Ishikawa (cell line): ENCODE results near the gene PDE6B.

ENCODE experiments used
- CEBPB ChIP-seq: IDR thresholded peaks from 2 replicates; pipeline ENCODE4 v1.6.1; 2012
- CREB1 ChIP-seq: IDR thresholded peaks from 2 replicates; pipeline ENCODE4 v1.6.1; 2012; ENCODE audit warnings: low read depth
- EGR1 ChIP-seq: IDR thresholded peaks from 2 replicates; pipeline ENCODE4 v1.6.1; 2012
- EP300 ChIP-seq: IDR thresholded peaks from 2 replicates; pipeline ENCODE4 v1.6.1; 2012; ENCODE audit warnings: borderline replicate concordance
- RAD21 ChIP-seq: IDR thresholded peaks from 2 replicates; pipeline ENCODE4 v1.6.1; 2012; ENCODE audit warnings: low read depth
- TCF12 ChIP-seq: IDR thresholded peaks from 2 replicates; pipeline ENCODE4 v1.6.1; 2012; ENCODE audit warnings: low read depth
- TEAD4 ChIP-seq: IDR thresholded peaks from 2 replicates; pipeline ENCODE4 v1.6.1; 2012
- TF ChIP-seq, protein P1 (sequence below): IDR thresholded peaks from 2 replicates; pipeline ENCODE4 v1.6.1; 2012; ENCODE audit warnings: low read depth, mild to moderate bottlenecking
- TF ChIP-seq, protein P2 (sequence below): IDR thresholded peaks from 2 replicates; pipeline ENCODE4 v1.6.1; 2012
- TF ChIP-seq, protein P3 (sequence below): IDR thresholded peaks from 2 replicates; pipeline ENCODE4 v1.6.1; 2012

DNA sequence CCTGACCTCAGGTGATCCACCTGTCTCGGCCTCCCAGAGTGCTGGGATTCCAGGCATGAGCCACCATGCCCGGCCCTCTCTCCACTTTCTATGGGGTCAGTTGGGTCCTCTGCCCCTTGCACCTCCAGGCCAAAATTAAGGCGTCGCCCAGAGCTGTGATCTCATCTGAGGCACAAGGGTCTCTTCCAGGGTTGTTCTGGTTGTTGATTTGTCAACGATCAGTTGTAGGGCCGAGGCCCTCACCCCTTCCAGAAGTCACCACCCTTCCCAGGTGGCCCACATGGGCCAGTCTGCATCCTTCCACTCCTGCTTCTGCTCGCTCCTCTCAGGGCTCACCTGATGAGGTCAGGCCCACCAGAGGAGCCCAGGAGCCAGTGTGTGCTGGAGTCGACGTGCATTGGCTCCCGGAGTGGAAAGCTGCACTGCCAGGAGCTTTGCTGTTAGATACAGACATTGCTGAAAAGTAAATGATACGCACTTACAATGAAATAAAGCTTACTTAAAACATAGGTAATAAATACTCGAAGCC, 35.0 kb upstream of the PDE6B start:
- no peak for TF ChIP-seq EP300
- TF ChIP-seq, protein P1, sequence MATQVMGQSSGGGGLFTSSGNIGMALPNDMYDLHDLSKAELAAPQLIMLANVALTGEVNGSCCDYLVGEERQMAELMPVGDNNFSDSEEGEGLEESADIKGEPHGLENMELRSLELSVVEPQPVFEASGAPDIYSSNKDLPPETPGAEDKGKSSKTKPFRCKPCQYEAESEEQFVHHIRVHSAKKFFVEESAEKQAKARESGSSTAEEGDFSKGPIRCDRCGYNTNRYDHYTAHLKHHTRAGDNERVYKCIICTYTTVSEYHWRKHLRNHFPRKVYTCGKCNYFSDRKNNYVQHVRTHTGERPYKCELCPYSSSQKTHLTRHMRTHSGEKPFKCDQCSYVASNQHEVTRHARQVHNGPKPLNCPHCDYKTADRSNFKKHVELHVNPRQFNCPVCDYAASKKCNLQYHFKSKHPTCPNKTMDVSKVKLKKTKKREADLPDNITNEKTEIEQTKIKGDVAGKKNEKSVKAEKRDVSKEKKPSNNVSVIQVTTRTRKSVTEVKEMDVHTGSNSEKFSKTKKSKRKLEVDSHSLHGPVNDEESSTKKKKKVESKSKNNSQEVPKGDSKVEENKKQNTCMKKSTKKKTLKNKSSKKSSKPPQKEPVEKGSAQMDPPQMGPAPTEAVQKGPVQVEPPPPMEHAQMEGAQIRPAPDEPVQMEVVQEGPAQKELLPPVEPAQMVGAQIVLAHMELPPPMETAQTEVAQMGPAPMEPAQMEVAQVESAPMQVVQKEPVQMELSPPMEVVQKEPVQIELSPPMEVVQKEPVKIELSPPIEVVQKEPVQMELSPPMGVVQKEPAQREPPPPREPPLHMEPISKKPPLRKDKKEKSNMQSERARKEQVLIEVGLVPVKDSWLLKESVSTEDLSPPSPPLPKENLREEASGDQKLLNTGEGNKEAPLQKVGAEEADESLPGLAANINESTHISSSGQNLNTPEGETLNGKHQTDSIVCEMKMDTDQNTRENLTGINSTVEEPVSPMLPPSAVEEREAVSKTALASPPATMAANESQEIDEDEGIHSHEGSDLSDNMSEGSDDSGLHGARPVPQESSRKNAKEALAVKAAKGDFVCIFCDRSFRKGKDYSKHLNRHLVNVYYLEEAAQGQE: no peak
- TF ChIP-seq, protein P2, sequence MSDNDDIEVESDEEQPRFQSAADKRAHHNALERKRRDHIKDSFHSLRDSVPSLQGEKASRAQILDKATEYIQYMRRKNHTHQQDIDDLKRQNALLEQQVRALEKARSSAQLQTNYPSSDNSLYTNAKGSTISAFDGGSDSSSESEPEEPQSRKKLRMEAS: no peak
- no peak for TF ChIP-seq EGR1
- no peak for TF ChIP-seq CEBPB
- TF ChIP-seq RAD21: no peak
- TF ChIP-seq TEAD4: no peak
- no peak for TF ChIP-seq CREB1
- TF ChIP-seq, protein P3, sequence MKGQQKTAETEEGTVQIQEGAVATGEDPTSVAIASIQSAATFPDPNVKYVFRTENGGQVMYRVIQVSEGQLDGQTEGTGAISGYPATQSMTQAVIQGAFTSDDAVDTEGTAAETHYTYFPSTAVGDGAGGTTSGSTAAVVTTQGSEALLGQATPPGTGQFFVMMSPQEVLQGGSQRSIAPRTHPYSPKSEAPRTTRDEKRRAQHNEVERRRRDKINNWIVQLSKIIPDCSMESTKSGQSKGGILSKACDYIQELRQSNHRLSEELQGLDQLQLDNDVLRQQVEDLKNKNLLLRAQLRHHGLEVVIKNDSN: no peak
- no peak for TF ChIP-seq TCF12
